Upper lobe of right lung (tissue), 1 donor: ENCODE measurements around the gene GPC2. TPM values are rescaled to one million over a fixed set of nuclear protein-coding genes. Genes with fewer than 3 reads are reported as not detected.
A peak's percentile ranks its signal among the peaks of the same experiment; 100 is the strongest.
"Not testable (repeated sequence)": the region's sequence is repeated elsewhere in the genome, so short reads cannot be mapped to it uniquely, and the experiment has no call there.

ENCODE experiments used
- ATAC-seq: fragments of 200-7000 bp; cut with Tn5 transposase; one replicate; pipeline ENCODE4 v1.9.1; 2020; ENCODE audit warnings: mild to moderate bottlenecking, moderate library complexity
- DNase-seq: peaks from one replicate; pipeline ENCODE4 v3.0.0-alpha.2; 2020
- H3K27ac ChIP-seq: fragments of 200-600 bp; one replicate; pipeline ENCODE4 v1.8.0; 2022
- H3K27me3 ChIP-seq: fragments of 200-600 bp; one replicate; pipeline ENCODE4 v1.8.0; 2022; ENCODE audit warnings: mild to moderate bottlenecking
- H3K36me3 ChIP-seq: fragments of 200-600 bp; one replicate; pipeline ENCODE4 v1.8.0; 2022
- H3K4me1 ChIP-seq: fragments of 200-600 bp; one replicate; pipeline ENCODE4 v1.8.0; 2022
- H3K4me3 ChIP-seq: fragments of 200-600 bp; one replicate; pipeline ENCODE4 v1.8.0; 2022; ENCODE audit warnings: mild to moderate bottlenecking
- H3K9me3 ChIP-seq: fragments of 200-600 bp; one replicate; pipeline ENCODE4 v1.8.0; 2022
- CTCF ChIP-seq: fragments of 200-600 bp; IDR thresholded peaks from one replicate; pipeline ENCODE4 v1.8.0; 2022; ENCODE audit warnings: antibody characterized with exemption
- intact Hi-C: fragments of 100-400 bp; cut with DNase I; formaldehyde crosslinking; loops from one replicate; pipeline ENCODE4 v1.11.0; 2022
- total RNA-seq: library from RNA; stranded (reverse); fragmentation: NEBNext Ultra II Directional; extraction: Animal tissue kit (Norgen Biotek cat#: 25700); gene quantifications from one replicate; pipeline ENCODE4 v1.2.1, GENCODE V29; 2021
- donor health status: DM: no; HTN: yes; CAD: no; lungs with severe emphysema.

Gene GPC2
- total RNA-seq, 1 donor from 2014 or later, result 0.49 TPM

GRCh38 chr7:100148225-100148558 is 29.0 kb downstream of the GPC2 start:
- Histone ChIP-seq H3K4me3 (peak overlapping the region; percentile 88), H3K4me1 (peaks cover 7% of the 10 kb centered on the region), H3K36me3 (no peaks in the 10 kb centered on the region), H3K27ac (peak overlapping the region; percentile 77), H3K27me3 (no peaks in the 10 kb centered on the region), H3K9me3 (no peaks in the 10 kb centered on the region)
- ATAC-seq (no peak), DNase-seq (no peak)
- intact Hi-C loops, result no loop called here
- TF ChIP-seq CTCF, result no peak

GRCh38 chr7:100147278-100147677 is 29.9 kb downstream of the GPC2 start:
- Histone ChIP-seq H3K4me1 (peaks cover 7% of the 10 kb centered on the region), H3K27ac (no peak overlapping the region), H3K27me3 (no peaks in the 10 kb centered on the region), H3K36me3 (no peaks in the 10 kb centered on the region), H3K4me3 (no peak overlapping the region), H3K9me3 (no peaks in the 10 kb centered on the region)
- TF ChIP-seq CTCF, result no peak
- no peak for DNase-seq
- ATAC-seq, result no peak
- intact Hi-C loops, result no loop called here

- DNase-seq, H3K4me1 ChIP-seq, H3K4me3 ChIP-seq, ATAC-seq, H3K36me3 ChIP-seq, H3K9me3 ChIP-seq, intact Hi-C loops, H3K27ac ChIP-seq, H3K27me3 ChIP-seq: not testable (repeated sequence)
These were observed 30.8 kb downstream of the GPC2 start for GRCh38 chr7:100146350-100146749.

GRCh38 chr7:100142461-100142860 is 34.7 kb downstream of the GPC2 start:
- no peaks in the 10 kb centered on the region for H3K4me1 ChIP-seq
- no peak overlapping the region for H3K27ac ChIP-seq
- DNase-seq, result no peak
- no peaks in the 10 kb centered on the region for H3K36me3 ChIP-seq
- no peak overlapping the region for H3K4me3 ChIP-seq
- TF ChIP-seq CTCF, result no peak
- intact Hi-C loops, result no loop called here
- ATAC-seq, result no peak
- no peaks in the 10 kb centered on the region for H3K9me3 ChIP-seq
- H3K27me3 ChIP-seq, result no peaks in the 10 kb centered on the region

- no peak for ATAC-seq
- no peaks in the 10 kb centered on the region for H3K4me1 ChIP-seq
- DNase-seq, result no peak
- no peaks in the 10 kb centered on the region for H3K36me3 ChIP-seq
- no peak for TF ChIP-seq CTCF
- H3K27ac ChIP-seq, result no peak overlapping the region
- intact Hi-C loops, result no loop called here
- no peaks in the 10 kb centered on the region for H3K27me3 ChIP-seq
- H3K4me3 ChIP-seq, result no peak overlapping the region
- H3K9me3 ChIP-seq, result no peaks in the 10 kb centered on the region
These were observed 35.6 kb downstream of the GPC2 start for GRCh38 chr7:100141555-100141949.

- H3K27me3 ChIP-seq, result no peaks in the 10 kb centered on the region
- no peak overlapping the region for H3K4me3 ChIP-seq
- H3K36me3 ChIP-seq, result no peaks in the 10 kb centered on the region
- no peak for DNase-seq
- H3K4me1 ChIP-seq, result no peaks in the 10 kb centered on the region
- no peak for TF ChIP-seq CTCF
- no peak overlapping the region for H3K27ac ChIP-seq
- H3K9me3 ChIP-seq, result no peaks in the 10 kb centered on the region
- intact Hi-C loops, result loop anchor here (10.0 kb wide), 1 partner anchor 77 kb away; the partner anchor contains the start of gene PVRIG
- no peak for ATAC-seq
These were observed 39.1 kb downstream of the GPC2 start for GRCh38 chr7:100137851-100138760.
